GM18519 (cell line): ENCODE data around the gene FLNB.

Experiments used
- ATAC-seq: cut with Tn5 transposase; IDR thresholded peaks from one replicate; pipeline ENCODE4 v1.9.1; 2021; ENCODE audit warnings: mild to moderate bottlenecking, moderate library complexity; ENCODE audit not compliant: unreplicated experiment, low FRiP score

The FLNB gene, protein sequence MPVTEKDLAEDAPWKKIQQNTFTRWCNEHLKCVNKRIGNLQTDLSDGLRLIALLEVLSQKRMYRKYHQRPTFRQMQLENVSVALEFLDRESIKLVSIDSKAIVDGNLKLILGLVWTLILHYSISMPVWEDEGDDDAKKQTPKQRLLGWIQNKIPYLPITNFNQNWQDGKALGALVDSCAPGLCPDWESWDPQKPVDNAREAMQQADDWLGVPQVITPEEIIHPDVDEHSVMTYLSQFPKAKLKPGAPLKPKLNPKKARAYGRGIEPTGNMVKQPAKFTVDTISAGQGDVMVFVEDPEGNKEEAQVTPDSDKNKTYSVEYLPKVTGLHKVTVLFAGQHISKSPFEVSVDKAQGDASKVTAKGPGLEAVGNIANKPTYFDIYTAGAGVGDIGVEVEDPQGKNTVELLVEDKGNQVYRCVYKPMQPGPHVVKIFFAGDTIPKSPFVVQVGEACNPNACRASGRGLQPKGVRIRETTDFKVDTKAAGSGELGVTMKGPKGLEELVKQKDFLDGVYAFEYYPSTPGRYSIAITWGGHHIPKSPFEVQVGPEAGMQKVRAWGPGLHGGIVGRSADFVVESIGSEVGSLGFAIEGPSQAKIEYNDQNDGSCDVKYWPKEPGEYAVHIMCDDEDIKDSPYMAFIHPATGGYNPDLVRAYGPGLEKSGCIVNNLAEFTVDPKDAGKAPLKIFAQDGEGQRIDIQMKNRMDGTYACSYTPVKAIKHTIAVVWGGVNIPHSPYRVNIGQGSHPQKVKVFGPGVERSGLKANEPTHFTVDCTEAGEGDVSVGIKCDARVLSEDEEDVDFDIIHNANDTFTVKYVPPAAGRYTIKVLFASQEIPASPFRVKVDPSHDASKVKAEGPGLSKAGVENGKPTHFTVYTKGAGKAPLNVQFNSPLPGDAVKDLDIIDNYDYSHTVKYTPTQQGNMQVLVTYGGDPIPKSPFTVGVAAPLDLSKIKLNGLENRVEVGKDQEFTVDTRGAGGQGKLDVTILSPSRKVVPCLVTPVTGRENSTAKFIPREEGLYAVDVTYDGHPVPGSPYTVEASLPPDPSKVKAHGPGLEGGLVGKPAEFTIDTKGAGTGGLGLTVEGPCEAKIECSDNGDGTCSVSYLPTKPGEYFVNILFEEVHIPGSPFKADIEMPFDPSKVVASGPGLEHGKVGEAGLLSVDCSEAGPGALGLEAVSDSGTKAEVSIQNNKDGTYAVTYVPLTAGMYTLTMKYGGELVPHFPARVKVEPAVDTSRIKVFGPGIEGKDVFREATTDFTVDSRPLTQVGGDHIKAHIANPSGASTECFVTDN (N-terminal part only)

DNA sequence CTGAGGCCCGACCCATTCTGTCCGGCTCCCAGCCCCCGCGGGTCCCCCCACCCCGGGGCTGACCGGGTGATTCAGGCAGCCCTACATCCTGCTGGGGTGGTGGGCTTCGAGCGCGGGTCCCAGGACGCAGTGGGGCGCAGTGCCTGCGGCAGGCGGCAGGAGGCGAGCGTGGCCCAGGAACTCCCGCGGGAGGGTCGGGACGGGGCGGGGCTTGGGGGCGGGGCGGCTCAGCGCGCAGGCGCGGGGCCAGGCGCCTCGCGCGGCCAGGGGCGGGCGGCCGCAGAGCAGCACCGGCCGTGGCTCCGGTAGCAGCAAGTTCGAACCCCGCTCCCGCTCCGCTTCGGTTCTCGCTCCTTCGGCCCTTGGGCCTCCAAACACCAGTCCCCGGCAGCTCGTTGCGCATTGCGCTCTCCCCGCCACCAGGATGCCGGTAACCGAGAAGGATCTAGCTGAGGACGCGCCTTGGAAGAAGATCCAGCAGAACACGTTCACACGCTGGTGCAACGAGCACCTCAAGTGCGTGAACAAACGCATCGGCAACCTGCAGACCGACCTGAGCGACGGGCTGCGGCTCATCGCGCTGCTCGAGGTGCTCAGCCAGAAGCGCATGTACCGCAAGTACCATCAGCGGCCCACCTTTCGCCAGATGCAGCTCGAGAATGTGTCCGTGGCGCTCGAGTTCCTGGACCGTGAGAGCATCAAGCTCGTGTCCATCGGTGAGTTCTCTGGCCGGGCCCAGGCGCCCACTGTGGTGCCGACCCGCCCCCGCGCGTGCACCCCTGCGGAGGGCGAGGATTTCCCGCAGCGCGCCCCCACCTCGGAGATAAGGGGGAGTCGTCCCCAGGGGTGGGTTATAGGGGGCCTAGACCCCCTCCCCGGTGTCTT is at the start of gene FLNB:
Gene FLNB, plus strand, starts transcription at position 282 of the 885 bp plus-strand sequence. Its CDS starts 143 bp downstream, at position 425.
- ATAC-seq: peak; percentile 41

GRCh38 chr3:57958642-57959422 is 49.4 kb upstream of the FLNB start:
- no peak for ATAC-seq

GRCh38 chr3:57959423-57960173 is 48.6 kb upstream of the FLNB start:
- no peak for ATAC-seq

- no peak for ATAC-seq
Measured at GRCh38 chr3:57960174-57960505, 48.1 kb upstream of the FLNB start.

DNA sequence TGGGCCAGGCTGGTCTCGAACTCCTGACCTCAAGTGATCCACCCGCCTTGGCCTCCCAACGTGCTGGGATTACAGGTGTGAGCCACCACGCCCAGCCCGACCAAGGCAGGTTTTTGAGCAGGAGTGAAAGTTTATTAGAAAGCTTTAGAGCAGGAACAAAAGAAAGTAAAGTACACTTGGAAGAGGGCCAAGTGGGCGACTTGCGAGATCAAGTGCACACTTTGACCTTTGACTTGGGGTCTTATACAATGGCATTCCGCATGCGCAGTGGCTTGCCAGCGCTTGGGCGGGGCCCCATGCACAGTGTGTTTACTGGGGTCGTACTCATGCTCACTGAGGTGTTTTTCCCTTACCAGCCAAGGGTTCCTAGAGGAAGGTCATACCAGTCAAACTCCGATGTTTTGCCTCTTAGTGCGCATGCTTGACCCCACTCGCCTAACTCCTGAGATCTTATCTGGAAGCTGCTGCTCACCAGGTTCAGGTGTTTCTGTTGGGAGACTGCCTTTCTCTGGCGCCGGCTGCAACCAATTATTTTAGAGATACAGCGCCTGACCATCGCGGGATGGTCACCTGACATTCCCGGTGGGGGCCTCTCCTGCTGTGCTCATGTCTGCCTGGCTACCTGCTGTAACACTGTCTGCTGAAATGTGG is 46.9 kb upstream of the FLNB start:
- ATAC-seq: no peak

DNA sequence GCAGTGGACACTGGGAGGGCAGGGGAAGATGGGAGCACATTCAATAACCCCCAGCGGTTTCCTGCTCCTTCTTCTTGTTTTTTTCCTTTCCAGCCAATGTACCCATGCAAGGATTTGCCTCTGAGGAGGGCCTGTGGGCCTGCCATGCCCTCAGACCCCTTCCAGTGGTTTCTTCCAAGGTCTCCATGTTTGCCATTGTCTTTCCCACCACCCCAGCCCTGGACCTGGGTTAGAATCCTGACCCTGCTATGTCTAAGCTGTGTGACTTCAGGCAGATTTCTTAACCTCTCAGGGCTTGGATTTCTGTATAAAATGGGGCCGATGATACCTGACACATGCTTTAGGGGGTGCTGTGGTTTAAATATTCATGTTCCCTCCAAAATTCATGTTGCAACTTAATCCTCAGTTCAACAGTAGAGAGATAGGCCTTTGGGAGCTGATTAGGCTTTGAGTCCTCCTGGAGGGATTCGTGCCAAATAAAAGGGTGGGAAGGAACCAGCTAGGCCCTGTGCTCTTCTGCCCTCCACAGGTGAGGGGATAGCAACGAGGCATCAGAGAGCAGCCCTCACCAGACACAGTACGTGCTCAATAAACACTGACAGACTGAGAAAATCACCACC is 46.3 kb upstream of the FLNB start:
- no peak for ATAC-seq

- no peak for ATAC-seq
Measured at GRCh38 chr3:57962448-57962834, 45.8 kb upstream of the FLNB start.

- ATAC-seq: no peak
Measured at GRCh38 chr3:57963811-57964346, 44.3 kb upstream of the FLNB start.

GRCh38 chr3:57966829-57967228 is 41.4 kb upstream of the FLNB start:
- no peak for ATAC-seq

- ATAC-seq: no peak
Measured at GRCh38 chr3:57967590-57967989, 40.6 kb upstream of the FLNB start.

GRCh38 chr3:57968501-57968900 is 39.7 kb upstream of the FLNB start:
- no peak for ATAC-seq

- ATAC-seq: no peak
Measured at GRCh38 chr3:57971975-57972374, 36.2 kb upstream of the FLNB start.

- no peak for ATAC-seq
Measured at GRCh38 chr3:57972531-57973111, 35.6 kb upstream of the FLNB start.

GRCh38 chr3:57973715-57974477 is 34.3 kb upstream of the FLNB start:
- ATAC-seq: no peak

DNA sequence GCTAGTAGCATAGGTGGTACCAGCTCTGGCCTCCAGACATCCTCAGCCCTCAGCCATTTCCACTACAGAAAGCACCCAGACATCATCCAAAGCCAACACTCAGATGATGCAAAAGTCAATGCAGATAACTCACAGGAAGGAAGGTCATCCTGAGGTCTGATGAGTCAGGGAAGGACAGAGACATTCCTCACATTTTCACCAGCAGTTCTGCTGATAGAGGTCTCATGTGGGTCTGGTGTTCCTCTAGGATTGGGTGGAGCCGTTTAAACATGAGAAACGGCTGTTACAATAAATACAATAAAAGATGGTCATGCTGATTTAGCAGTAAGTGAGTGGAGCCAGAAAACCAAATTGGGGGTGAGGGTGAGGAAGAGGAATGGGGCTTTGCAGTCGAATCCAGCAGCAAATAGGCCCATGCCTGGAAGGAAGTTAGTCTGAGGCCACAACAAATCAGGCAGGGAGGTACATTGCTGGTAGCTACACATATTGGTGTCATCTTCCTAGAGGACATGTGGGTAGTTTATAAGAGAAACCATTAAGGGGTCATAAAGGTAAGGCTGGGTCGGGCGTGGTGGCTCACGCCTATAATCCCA is 33.3 kb upstream of the FLNB start:
- no peak for ATAC-seq

- no peak for ATAC-seq
Measured at GRCh38 chr3:57977818-57978235, 30.4 kb upstream of the FLNB start.
